ENCODE data around the gene SYNRG.

The SYNRG gene

DNA sequence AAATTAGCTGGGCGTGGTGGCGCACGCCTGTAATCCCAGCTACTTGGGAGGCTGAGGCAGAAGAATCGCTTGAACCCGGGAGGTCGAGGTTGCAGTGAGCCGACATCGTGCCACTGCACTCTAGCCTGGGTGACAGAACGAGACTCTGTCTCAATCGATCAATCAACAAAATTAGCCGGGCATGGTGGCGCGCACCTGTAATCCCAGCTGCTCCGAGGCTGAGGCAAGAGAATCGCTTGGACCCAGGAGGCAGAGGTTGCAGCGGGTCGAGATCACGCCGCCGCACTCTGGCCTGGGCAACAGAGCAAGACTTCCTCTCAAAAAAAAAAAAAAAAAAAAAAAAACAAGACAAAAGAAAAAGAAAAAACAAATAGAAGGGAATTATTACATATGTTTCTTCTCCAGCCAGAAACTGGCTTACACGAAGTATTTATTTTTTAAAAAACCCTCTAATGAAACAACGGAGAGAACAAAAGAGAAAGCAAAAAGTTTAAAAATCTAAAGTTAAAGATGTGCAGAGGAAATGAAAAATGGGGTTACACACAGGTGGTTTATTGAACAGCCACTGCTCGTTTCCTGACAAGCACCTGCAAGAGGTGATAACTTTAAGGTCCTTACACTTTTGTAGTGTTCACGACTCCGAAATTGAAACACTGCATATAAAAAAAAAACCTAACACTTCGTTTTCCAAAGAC, 1.4 kb downstream of the SYNRG start:
- POLR2A ChIA-PET: interaction anchor here (1.2 to 2.7 kb wide), 4 partner anchors 8 to 670 kb away, joined by 3 to 11 read pairs (median 6); partner anchors contain the start of gene DDX52

GRCh38 chr17:37605813-37606505, 3.3 kb downstream of the SYNRG start:
- TF ChIP-seq ZNF366 (tag by site-specific recombination; conservative IDR thresholded peaks at IDR 0.05) (no peak), KLF16 (tag by site-specific recombination; IDR thresholded peaks at IDR 0.05) (no peak), ZNF202 (tag by site-specific recombination; IDR thresholded peaks at IDR 0.05; ENCODE audit: borderline replicate concordance) (no peak), ZNF416 (tag by site-specific recombination; IDR thresholded peaks at IDR 0.05) (no peak), ZNF792 (tag by site-specific recombination; IDR thresholded peaks at IDR 0.05) (no peak), ZNF692 (tag by site-specific recombination; IDR thresholded peaks at IDR 0.05) (no peak), ZNF19 (tag by site-specific recombination; IDR thresholded peaks at IDR 0.05; ENCODE audit: low read depth) (no peak), ZSCAN16 (tag by site-specific recombination; IDR thresholded peaks at IDR 0.05) (no peak)
- Histone ChIP-seq H3K4me1 (ENCODE audit: control insufficient read depth, insufficient read depth, low read length) (peaks cover 7% of the 10 kb centered on the region; the same call in 1 of the 2 replicates), H3K27ac (ENCODE audit: extremely low read depth, low read depth, low read length) (no peak overlapping the region), H3K36me3 (ENCODE audit: control insufficient read depth in 2 of 2, insufficient read depth in 1 of 2, low read length in 2 of 2) (peaks cover 0 to 8% of the 10 kb centered on the region in 2 experiments), H3K9me3 (ENCODE audit: control insufficient read depth, insufficient read depth, low read depth, low read length) (no peaks in the 10 kb centered on the region), H3K4me3 (ENCODE audit: low read depth, low read length) (no peak overlapping the region)
- CTCF ChIA-PET: interaction anchor here (0.6 to 2.5 kb wide), 4 partner anchors 44 to 80 kb away, joined by 3 to 5 read pairs (median 4); no protein-coding TSS in a partner anchor
- POLR2A ChIA-PET: no interaction called here

More for the DNA sequence above, 1.4 kb downstream of the SYNRG start:
- Histone ChIP-seq H3K27ac (ENCODE audit: extremely low read depth, low read depth, low read length) (no peak overlapping the region), H3K4me1 (ENCODE audit: control insufficient read depth, insufficient read depth, low read length) (peaks cover 7% of the 10 kb centered on the region; the same call in 1 of the 2 replicates), H3K9me3 (ENCODE audit: control insufficient read depth, insufficient read depth, low read depth, low read length) (no peaks in the 10 kb centered on the region), H3K4me3 (ENCODE audit: low read depth, low read length) (peak overlapping the region; percentile 74), H3K36me3 (ENCODE audit: control insufficient read depth in 2 of 2, insufficient read depth in 1 of 2, low read length in 2 of 2) (peaks cover 0 to 16% of the 10 kb centered on the region in 2 experiments)
- CTCF ChIA-PET: interaction anchor here (0.6 to 3.1 kb wide), 5 partner anchors 8 to 81 kb away, joined by 3 to 13 read pairs (median 5); no protein-coding TSS in a partner anchor
- TF ChIP-seq, protein P1, sequence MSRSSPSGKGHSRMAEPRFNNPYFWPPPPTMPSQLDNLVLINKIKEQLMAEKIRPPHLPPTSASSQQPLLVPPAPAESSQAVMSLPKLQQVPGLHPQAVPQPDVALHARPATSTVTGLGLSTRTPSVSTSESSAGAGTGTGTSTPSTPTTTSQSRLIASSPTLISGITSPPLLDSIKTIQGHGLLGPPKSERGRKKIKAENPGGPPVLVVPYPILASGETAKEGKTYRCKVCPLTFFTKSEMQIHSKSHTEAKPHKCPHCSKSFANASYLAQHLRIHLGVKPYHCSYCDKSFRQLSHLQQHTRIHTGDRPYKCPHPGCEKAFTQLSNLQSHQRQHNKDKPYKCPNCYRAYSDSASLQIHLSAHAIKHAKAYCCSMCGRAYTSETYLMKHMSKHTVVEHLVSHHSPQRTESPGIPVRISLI (tag by site-specific recombination; IDR thresholded peaks at IDR 0.05): 0 out of 2 replicates have a peak, but pooled peaks have one; percentile 50
- no peak for TF ChIP-seq ZNF555 (tag by site-specific recombination; conservative IDR thresholded peaks at IDR 0.05)

DNA sequence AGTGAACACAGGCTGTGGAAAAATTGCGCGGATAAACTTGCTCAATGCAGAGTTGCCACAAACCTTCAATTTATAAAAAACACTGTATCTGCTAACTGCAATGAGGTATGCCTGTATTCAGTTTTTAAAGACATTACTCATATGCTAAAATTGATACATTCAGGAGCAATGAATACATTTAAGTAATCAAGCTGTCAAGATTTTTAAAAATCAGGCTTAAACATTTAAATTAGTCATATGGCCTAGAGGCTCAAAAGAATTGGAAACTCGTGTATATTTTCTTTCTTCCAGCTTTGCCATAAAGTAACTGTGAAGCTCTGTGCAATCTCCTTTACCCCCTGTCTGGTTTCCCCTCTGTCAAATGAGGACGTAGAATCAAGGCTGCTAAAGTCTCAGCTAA, 4.1 kb downstream of the SYNRG start:
- peaks cover 7% of the 10 kb centered on the region; the same call in 1 of the 2 replicates for H3K4me1 ChIP-seq (ENCODE audit: control insufficient read depth, insufficient read depth, low read length)
- ChIA-PET POLR2A (no interaction called here), CTCF (interaction anchor here (0.6 to 2.5 kb wide), 3 partner anchors 57 to 186 kb away, joined by 3 to 5 read pairs (median 3); no protein-coding TSS in a partner anchor)
- no peak overlapping the region for H3K4me3 ChIP-seq (ENCODE audit: low read depth, low read length)
- peaks cover 0 to 12% of the 10 kb centered on the region in 2 experiments for H3K36me3 ChIP-seq (ENCODE audit: control insufficient read depth in 2 of 2, insufficient read depth in 1 of 2, low read length in 2 of 2)
- no peak overlapping the region for H3K27ac ChIP-seq (ENCODE audit: extremely low read depth, low read depth, low read length)
- H3K9me3 ChIP-seq (ENCODE audit: control insufficient read depth, insufficient read depth, low read depth, low read length): no peaks in the 10 kb centered on the region
- TF ChIP-seq, protein P2, sequence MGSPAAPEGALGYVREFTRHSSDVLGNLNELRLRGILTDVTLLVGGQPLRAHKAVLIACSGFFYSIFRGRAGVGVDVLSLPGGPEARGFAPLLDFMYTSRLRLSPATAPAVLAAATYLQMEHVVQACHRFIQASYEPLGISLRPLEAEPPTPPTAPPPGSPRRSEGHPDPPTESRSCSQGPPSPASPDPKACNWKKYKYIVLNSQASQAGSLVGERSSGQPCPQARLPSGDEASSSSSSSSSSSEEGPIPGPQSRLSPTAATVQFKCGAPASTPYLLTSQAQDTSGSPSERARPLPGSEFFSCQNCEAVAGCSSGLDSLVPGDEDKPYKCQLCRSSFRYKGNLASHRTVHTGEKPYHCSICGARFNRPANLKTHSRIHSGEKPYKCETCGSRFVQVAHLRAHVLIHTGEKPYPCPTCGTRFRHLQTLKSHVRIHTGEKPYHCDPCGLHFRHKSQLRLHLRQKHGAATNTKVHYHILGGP (tag by site-specific recombination; IDR thresholded peaks at IDR 0.05): no peak
- no peak for TF ChIP-seq ZNF548 (tag by site-specific recombination; IDR thresholded peaks at IDR 0.05)
- no peak for TF ChIP-seq ZNF302 (tag by site-specific recombination; IDR thresholded peaks at IDR 0.05; ENCODE audit: low read depth)
- no peak for TF ChIP-seq ZNF426 (tag by site-specific recombination; IDR thresholded peaks at IDR 0.05)
- no peak for TF ChIP-seq ZNF280C (tag by site-specific recombination; IDR thresholded peaks at IDR 0.05)
- TF ChIP-seq ZNF518A (tag by site-specific recombination; conservative IDR thresholded peaks at IDR 0.05; ENCODE audit: low read depth): no peak
- no peak for TF ChIP-seq RBAK (tag by site-specific recombination; IDR thresholded peaks at IDR 0.05)
